B cell (primary cell): ENCODE data around the gene HPCAL4. TPM values are rescaled to one million over a fixed set of nuclear protein-coding genes. Genes with fewer than 3 reads are reported as not detected.

Experiments used
- ATAC-seq: fragments of 200-7000 bp; cut with Tn5 transposase; one replicate; pipeline ENCODE4 v1.10.0; 2021; ENCODE audit warnings: low read depth, mild to moderate bottlenecking, moderate number of reproducible peaks, moderate library complexity
- CTCF ChIA-PET: fragments of 350-600 bp; sonication (Branson Sonifier 250); formaldehyde crosslinking; loops from one replicate; lab custom pipeline; 2021; ENCODE audit warnings: antibody characterized with exemption, inconsistent platforms; lab: Charles Lee
- POLR2A ChIA-PET: fragments of 350-600 bp; sonication (Branson Sonifier 250); formaldehyde crosslinking; loops from one replicate; lab custom pipeline; 2021; ENCODE audit warnings: antibody characterized with exemption; lab: Charles Lee
- DNase-seq: peaks from one replicate; pipeline ENCODE4 v3.0.0; 2013
- H2AFZ ChIP-seq: 2 replicates; pipeline ENCODE4 v1.6.1; 2012; ENCODE audit warnings: mild to moderate bottlenecking, low read depth, low read length; ENCODE audit not compliant: insufficient read depth, poor library complexity, severe bottlenecking
- H3K27ac ChIP-seq, 2 donors: 1 replicate in 1 of 2; 2 replicates in 1 of 2; pipeline ENCODE4 v1.5.1; 2012 to 2013; ENCODE audit warnings: low read length in 2 of 2, mild to moderate bottlenecking in 2 of 2, moderate library complexity in 1 of 2
- H3K27me3 ChIP-seq, 4 experiments: fragments of 200-600 bp in 1 of 4; sonication (generic) in 1 of 4; replicated peaks in 1 of 4; 1 replicate in 2 of 4; 2 replicates in 2 of 4; pipeline versions ENCODE4 v1.6.1 to v1.7.0; 2013 to 2016; ENCODE audit warnings: low read length in 3 of 4, mild to moderate bottlenecking in 2 of 4, mixed read lengths in 1 of 4, moderate library complexity in 1 of 4; ENCODE audit not compliant: insufficient read depth in 4 of 4, control insufficient read depth in 3 of 4; ENCODE audit errors: control extremely low read depth in 1 of 4
- H3K36me3 ChIP-seq, 2 experiments: replicated peaks in 1 of 2; 1 replicate in 1 of 2; 2 replicates in 1 of 2; pipeline versions ENCODE4 v1.6.1 to v1.7.1; 2013; ENCODE audit warnings: low read length in 1 of 2; ENCODE audit not compliant: insufficient read depth in 2 of 2, control insufficient read depth in 1 of 2; ENCODE audit errors: control extremely low read depth in 1 of 2, extremely low read depth in 1 of 2
- H3K4me1 ChIP-seq, 2 donors: fragments of 200-600 bp in 1 of 2; sonication (generic) in 1 of 2; 1 replicate in 1 of 2; 2 replicates in 1 of 2; pipeline versions ENCODE4 v1.5.1 to v1.6.1; 2013 to 2017; ENCODE audit warnings: low read length in 2 of 2; ENCODE audit not compliant: control insufficient read depth in 2 of 2, insufficient read depth in 2 of 2
- H3K4me2 ChIP-seq: replicated peaks from 2 replicates; pipeline ENCODE3; 2012; ENCODE audit warnings: mild to moderate bottlenecking, low read depth, low read length; ENCODE audit not compliant: poor library complexity, severe bottlenecking
- H3K4me3 ChIP-seq, 5 experiments: fragments of 200-600 bp in 1 of 5; sonication (generic) in 1 of 5; 1 replicate in 3 of 5; 2 replicates in 2 of 5; pipeline versions ENCODE4 v1.5.1 to v1.7.0; 2011 to 2016; ENCODE audit warnings: low read length in 4 of 5, mild to moderate bottlenecking in 4 of 5, low read depth in 2 of 5, control low read depth in 1 of 5, moderate library complexity in 1 of 5; ENCODE audit not compliant: insufficient read depth in 1 of 5; ENCODE audit errors: control extremely low read depth in 1 of 5, extremely low read depth in 1 of 5
- H3K79me2 ChIP-seq: fragments of 200-600 bp; sonication (generic); one replicate; pipeline ENCODE4 v1.6.0; 2016; ENCODE audit warnings: low read length; ENCODE audit not compliant: control insufficient read depth, insufficient read depth
- H3K9ac ChIP-seq: fragments of 200-600 bp; sonication (generic); 2 replicates; pipeline ENCODE4 v1.6.1; 2017; ENCODE audit warnings: mild to moderate bottlenecking, low read length, moderate library complexity
- H3K9me3 ChIP-seq, 3 donors: one replicate each; pipeline versions ENCODE4 v1.6.1 to v1.7.1; 2013; ENCODE audit warnings: low read length in 2 of 3; ENCODE audit not compliant: control insufficient read depth in 2 of 3, insufficient read depth in 1 of 3; ENCODE audit errors: control extremely low read depth in 1 of 3
- H4K20me1 ChIP-seq: 2 replicates; pipeline ENCODE4 v1.6.0; 2012; ENCODE audit warnings: mild to moderate bottlenecking, low read length; ENCODE audit not compliant: insufficient read depth, control insufficient read depth, poor library complexity, severe bottlenecking
- H3K27ac Mint-ChIP-seq: one replicate; pipeline ENCODE4 v1.8.0; 2021; ENCODE audit warnings: mixed read lengths
- H3K27me3 Mint-ChIP-seq: one replicate; pipeline ENCODE4 v1.8.0; 2021; ENCODE audit warnings: mixed read lengths
- H3K4me1 Mint-ChIP-seq: one replicate; pipeline ENCODE4 v1.8.0; 2021; ENCODE audit warnings: mixed read lengths
- H3K4me3 Mint-ChIP-seq: one replicate; pipeline ENCODE4 v1.8.0; 2021; ENCODE audit warnings: mixed read lengths
- H3K9me3 Mint-ChIP-seq: one replicate; pipeline ENCODE4 v1.8.0; 2022; ENCODE audit warnings: mixed read lengths; ENCODE audit not compliant: insufficient read depth
- CTCF ChIP-seq: fragments of 200-600 bp; IDR thresholded peaks from one replicate; pipeline ENCODE4 v1.8.0; 2022; ENCODE audit warnings: antibody characterized with exemption, mild to moderate bottlenecking
- EZH2 ChIP-seq: IDR thresholded peaks from 2 replicates; pipeline ENCODE4 v1.6.1; 2012; ENCODE audit warnings: borderline replicate concordance, low read depth, mild to moderate bottlenecking, moderate library complexity, low read length; ENCODE audit not compliant: insufficient read depth, poor library complexity, severe bottlenecking
- WGBS: methylation state at CpG from one replicate; pipeline ENCODE4 v1.1.5; 2013; ENCODE audit warnings: missing lambda C conversion rate; ENCODE audit not compliant: insufficient coverage; 5-methylcytosine and 5-hydroxymethylcytosine counted together
- intact Hi-C: fragments of 100-400 bp; cut with micrococcal nuclease; formaldehyde crosslinking; loops from one replicate; pipeline ENCODE4 v1.10.0; 2022
- polyA plus RNA-seq: library from polyadenylated mRNA; depleted of rRNA; stranded (reverse); fragments of >200 nt; gene quantifications from 2 replicates; pipeline ENCODE4 v1.2.3, GENCODE V29; 2012
- total RNA-seq, 2 donors: library from RNA; stranded (reverse); fragments of 120-200 nt in 1 of 2; gene quantifications; 1 replicate in 1 of 2; 2 replicates in 1 of 2; pipeline versions ENCODE4 v1.2.3 to v1.2.4, GENCODE V29; 2013 to 2022

HPCAL4 gene
- total and polyA plus RNA-seq, 2 donors (not counting 1 experiment from before 2014, with no cell fraction given): not detected

- H3K4me1 Mint-ChIP-seq: no peaks in the 10 kb centered on the region
These were observed 57.8 kb downstream of the HPCAL4 start for GRCh38 chr1:39633422-39633821.

More at GRCh38 chr1:39633422-39633821, 57.8 kb downstream of the HPCAL4 start:
- 83% methylated on average over 3 of the region's 3 CpGs for WGBS
- Histone ChIP-seq H3K27ac (no peak overlapping the region), H3K4me2 (no peak overlapping the region), H3K79me2 (no peaks in the 10 kb centered on the region), H3K4me3 (no peak overlapping the region), H3K9ac (no peak overlapping the region), H2AFZ (no peak overlapping the region), H3K9me3 (no peaks in the 10 kb centered on the region), H3K36me3 (no peaks in the 10 kb centered on the region), H3K4me1 (no peaks in the 10 kb centered on the region), H3K27me3 (peaks cover 0 to 17% (median 11%) of the 10 kb centered on the region in 4 experiments), H4K20me1 (no peaks in the 10 kb centered on the region)
- ATAC-seq (no peak), DNase-seq (no peak)
- intact Hi-C loops: no loop called here
- Mint-ChIP-seq H3K27ac (no peak overlapping the region), H3K27me3 (peaks cover 50% of the 10 kb centered on the region), H3K9me3 (no peaks in the 10 kb centered on the region), H3K4me3 (no peak overlapping the region)
- ChIA-PET CTCF (interaction anchor here (0.8 kb wide), 1 partner anchor 20 kb away, joined by 3 read pairs; no protein-coding TSS in a partner anchor), POLR2A (no interaction called here)
- TF ChIP-seq CTCF (no peak), EZH2 (no peak)
